Kidney (tissue), 14 donors: Measurements from ENCODE around the gene DERL3. TPM values are rescaled to one million over a fixed set of nuclear protein-coding genes. Genes with fewer than 3 reads are reported as not detected.

Source experiments
- DNase-seq, 5 donors: peaks; one replicate each; pipeline ENCODE4 v3.0.0-alpha.2; 2013 to 2020
- FAIRE-seq: peaks from 2 replicates; lab custom pipeline; 2012; peaks lifted over from hg19 to GRCh38; lab: Jason Lieb, UNC
- H3K27ac ChIP-seq, 2 donors: one replicate each; pipeline ENCODE4 v1.7.0; 2013; ENCODE audit warnings: low read depth in 2 of 2, low read length in 2 of 2, inconsistent platforms in 1 of 2
- H3K27me3 ChIP-seq: one replicate; pipeline ENCODE4 v1.7.1; 2013; ENCODE audit warnings: low read length, inconsistent platforms; ENCODE audit not compliant: control insufficient read depth, insufficient read depth
- H3K36me3 ChIP-seq, 3 donors: one replicate each; pipeline versions ENCODE4 v1.7.0 to v1.7.1; 2013; ENCODE audit warnings: low read length in 3 of 3, control low read depth in 1 of 3, inconsistent platforms in 1 of 3; ENCODE audit not compliant: insufficient read depth in 3 of 3, control insufficient read depth in 2 of 3
- H3K4me1 ChIP-seq, 3 donors: one replicate each; pipeline versions ENCODE4 v1.7.0 to v1.7.1; 2013; ENCODE audit warnings: low read length in 3 of 3, inconsistent platforms in 1 of 3, low read depth in 1 of 3; ENCODE audit not compliant: control insufficient read depth in 2 of 3, insufficient read depth in 2 of 3
- H3K4me3 ChIP-seq, 3 donors: one replicate each; pipeline versions ENCODE4 v1.7.0 to v1.8.1; 2013; ENCODE audit warnings: low read length in 3 of 3, control low read depth in 1 of 3, inconsistent platforms in 1 of 3
- H3K9ac ChIP-seq, 3 donors: one replicate each; pipeline versions ENCODE4 v1.7.0 to v1.7.1; 2013; ENCODE audit warnings: low read length in 3 of 3, control low read depth in 1 of 3, inconsistent platforms in 1 of 3
- H3K9me3 ChIP-seq, 3 donors: one replicate each; pipeline versions ENCODE4 v1.7.0 to v1.7.1; 2013; ENCODE audit warnings: low read length in 3 of 3, control low read depth in 1 of 3, inconsistent platforms in 1 of 3; ENCODE audit not compliant: control insufficient read depth in 2 of 3, insufficient read depth in 1 of 3
- intact Hi-C: fragments of 100-400 bp; cut with DNase I; formaldehyde crosslinking; loops from one replicate; pipeline ENCODE4 v1.11.1; 2022
- polyA plus RNA-seq: library from polyadenylated mRNA; stranded (reverse); fragments of 350-450 nt; fragmentation: Illumina TruSeq; extraction: RNeasy Lipid Tissue Mini Kit (QIAGEN cat#74804); gene quantifications from one replicate; pipeline ENCODE4 v1.2.3, GENCODE V29; 2014; ENCODE audit warnings: low read depth, low replicate concordance; ENCODE audit not compliant: insufficient read depth
- total RNA-seq: library from RNA; stranded (reverse); fragmentation: NEBNext Ultra II Directional; extraction: Animal tissue kit (Norgen Biotek cat#: 25700); gene quantifications from one replicate; pipeline ENCODE4 v1.2.1, GENCODE V29; 2021
- TF ChIP-seq, protein P1 (sequence below): IDR thresholded peaks from 3 replicates; pipeline ENCODE4 v1.5.1; 2012; ENCODE audit warnings: mild to moderate bottlenecking, moderate library complexity, borderline replicate concordance; ENCODE audit not compliant: insufficient read depth; ENCODE audit errors: extremely low read depth
- donor health status: control.
- donor health status: control.
- donor health status: control.
- donor health status: control.
- donor health status: control.
- donor health status: DM: yes; HTN: yes; CAD: no.
- donor health status: Normal renal cell carcinoma (clear cell type).

The DERL3 gene
- total and polyA plus RNA-seq, 2 donors from 2014 or later = 3.1 to 24.7 TPM

DNA sequence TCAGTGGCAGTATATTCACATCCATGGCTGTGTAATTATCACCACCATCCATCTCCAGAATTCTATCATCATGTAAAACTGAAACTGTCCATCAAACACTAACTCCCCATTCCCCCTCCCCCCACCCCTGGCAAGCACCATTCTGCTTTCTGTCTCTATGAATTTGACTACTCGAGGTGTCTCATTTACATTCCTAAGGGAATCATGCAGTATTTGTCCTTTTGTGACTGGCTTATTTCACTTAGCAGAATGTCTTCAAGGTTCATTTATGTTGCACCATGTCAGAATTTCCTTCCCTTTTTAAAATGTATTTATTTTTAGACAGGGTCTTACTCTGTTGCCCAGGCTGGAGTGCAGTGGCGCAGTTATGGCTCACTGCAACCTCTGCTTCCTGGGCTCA lies 20.3 kb downstream of the DERL3 start:
- Histone ChIP-seq H3K4me1 (peaks cover 0 to 5% (median 3%) of the 10 kb centered on the region in 3 donors), H3K27ac (no peak overlapping the region), H3K36me3 (peaks cover 4 to 38% (median 14%) of the 10 kb centered on the region in 3 donors), H3K9ac (no peak overlapping the region), H3K9me3 (no peaks in the 10 kb centered on the region), H3K4me3 (no peak overlapping the region), H3K27me3 (no peaks in the 10 kb centered on the region)
- TF ChIP-seq, protein P1, sequence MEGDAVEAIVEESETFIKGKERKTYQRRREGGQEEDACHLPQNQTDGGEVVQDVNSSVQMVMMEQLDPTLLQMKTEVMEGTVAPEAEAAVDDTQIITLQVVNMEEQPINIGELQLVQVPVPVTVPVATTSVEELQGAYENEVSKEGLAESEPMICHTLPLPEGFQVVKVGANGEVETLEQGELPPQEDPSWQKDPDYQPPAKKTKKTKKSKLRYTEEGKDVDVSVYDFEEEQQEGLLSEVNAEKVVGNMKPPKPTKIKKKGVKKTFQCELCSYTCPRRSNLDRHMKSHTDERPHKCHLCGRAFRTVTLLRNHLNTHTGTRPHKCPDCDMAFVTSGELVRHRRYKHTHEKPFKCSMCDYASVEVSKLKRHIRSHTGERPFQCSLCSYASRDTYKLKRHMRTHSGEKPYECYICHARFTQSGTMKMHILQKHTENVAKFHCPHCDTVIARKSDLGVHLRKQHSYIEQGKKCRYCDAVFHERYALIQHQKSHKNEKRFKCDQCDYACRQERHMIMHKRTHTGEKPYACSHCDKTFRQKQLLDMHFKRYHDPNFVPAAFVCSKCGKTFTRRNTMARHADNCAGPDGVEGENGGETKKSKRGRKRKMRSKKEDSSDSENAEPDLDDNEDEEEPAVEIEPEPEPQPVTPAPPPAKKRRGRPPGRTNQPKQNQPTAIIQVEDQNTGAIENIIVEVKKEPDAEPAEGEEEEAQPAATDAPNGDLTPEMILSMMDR = no peak
- DNase-seq (peak in 1 of 5 donors; percentile 25), FAIRE-seq (no peak)
- intact Hi-C loops = no loop called here

DNA sequence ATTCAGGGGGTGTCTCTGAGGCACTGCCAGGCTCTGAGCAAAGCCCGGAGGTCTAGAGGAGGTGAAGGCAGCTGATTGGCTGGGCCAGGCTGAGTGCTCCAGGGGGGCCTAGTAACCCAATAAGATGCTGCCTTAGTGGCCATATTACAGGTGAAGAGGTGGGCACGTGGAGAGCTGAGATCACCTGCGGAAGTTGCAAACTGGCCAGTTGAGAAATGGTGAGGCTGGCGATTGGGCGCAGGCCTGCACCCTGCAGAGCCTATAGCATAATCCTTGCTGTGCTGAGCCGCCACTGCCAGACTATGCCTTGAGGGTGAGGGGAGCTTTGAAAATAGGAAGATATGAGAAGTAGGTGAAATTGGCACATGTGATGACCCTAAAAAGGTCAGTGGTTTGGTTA lies 21.7 kb downstream of the DERL3 start:
- Histone ChIP-seq H3K4me3 (no peak overlapping the region), H3K27me3 (no peaks in the 10 kb centered on the region), H3K4me1 (no peaks in the 10 kb centered on the region), H3K36me3 (peaks cover 4 to 33% (median 11%) of the 10 kb centered on the region in 3 donors), H3K9ac (no peak overlapping the region), H3K9me3 (no peaks in the 10 kb centered on the region), H3K27ac (no peak overlapping the region)
- no peak for FAIRE-seq
- intact Hi-C loops = no loop called here
- TF ChIP-seq, protein P1 = no peak
- DNase-seq = peak in 1 of 5 donors; percentile 31

DNA sequence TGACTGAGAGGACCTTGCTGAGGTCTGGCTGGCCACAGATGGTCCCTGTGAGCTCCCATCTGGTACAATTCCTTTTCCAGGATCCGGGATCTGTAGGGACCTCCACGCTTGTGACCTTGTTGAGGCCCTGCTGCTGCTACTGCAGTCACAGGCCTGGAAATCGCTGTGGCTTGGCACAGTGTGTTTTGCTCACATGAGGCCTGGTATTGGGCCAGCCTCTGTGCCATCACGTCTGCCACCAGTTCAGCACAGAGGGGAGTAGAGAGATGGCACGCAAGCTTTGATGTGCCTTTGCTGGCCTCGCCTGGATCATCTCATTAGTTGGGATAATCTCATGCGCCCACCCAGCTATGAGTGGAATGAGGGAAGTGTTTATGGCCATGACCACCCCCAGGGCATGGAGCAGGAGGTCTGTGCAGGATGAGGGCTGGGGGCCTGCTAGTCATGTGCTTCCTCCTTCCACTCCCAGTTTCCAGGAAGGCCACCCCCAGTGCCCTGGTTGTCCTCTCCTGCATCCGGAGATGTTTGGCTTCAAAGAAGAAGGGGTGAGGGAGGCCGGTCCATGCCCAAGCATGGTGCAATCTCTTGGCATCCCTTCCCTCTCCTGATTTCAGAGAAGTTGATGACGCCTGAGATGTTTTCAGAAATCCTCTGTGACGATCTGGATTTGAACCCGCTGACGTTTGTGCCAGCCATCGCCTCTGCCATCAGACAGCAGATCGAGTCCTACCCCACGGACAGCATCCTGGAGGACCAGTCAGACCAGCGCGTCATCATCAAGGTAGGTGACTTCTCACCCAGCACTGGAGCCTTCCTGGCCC lies 22.4 kb downstream of the DERL3 start:
- FAIRE-seq = no peak
- H3K9me3 ChIP-seq = no peaks in the 10 kb centered on the region
- H3K27ac ChIP-seq = no peak overlapping the region

More for the DNA sequence above, 22.4 kb downstream of the DERL3 start:
- Histone ChIP-seq H3K27me3 (no peaks in the 10 kb centered on the region), H3K9ac (no peak overlapping the region), H3K36me3 (peaks cover 4 to 33% (median 15%) of the 10 kb centered on the region in 3 donors), H3K4me1 (no peaks in the 10 kb centered on the region), H3K4me3 (no peak overlapping the region)
- TF ChIP-seq, protein P1 = no peak
- intact Hi-C loops = no loop called here
- peak in 1 of 5 donors; percentile 39 for DNase-seq
